Pancreas (tissue), 10 donors: ENCODE data around the gene STX2. TPM values are rescaled to one million over a fixed set of nuclear protein-coding genes. Genes with fewer than 3 reads are reported as not detected.

Experiments
- ATAC-seq, 4 donors: fragments of 200-7000 bp; cut with Tn5 transposase; one replicate each; pipeline versions ENCODE4 v1.8.0 to v1.9.1; 2020; ENCODE audit warnings: mild to moderate bottlenecking in 4 of 4, moderate library complexity in 4 of 4
- DNase-seq, 6 donors: peaks; one replicate each; pipeline ENCODE4 v3.0.0-alpha.2; 2020
- FAIRE-seq: peaks from 2 replicates; lab custom pipeline; 2012; peaks lifted over from hg19 to GRCh38; lab: Jason Lieb, UNC
- H3K27ac ChIP-seq, 4 donors: fragments of 200-600 bp; sonication (generic); 1 replicate in 3 of 4; 2 replicates in 1 of 4; pipeline versions ENCODE4 v1.5.0 to v1.8.0; 2020
- H3K27me3 ChIP-seq, 4 donors: fragments of 200-600 bp; one replicate each; pipeline ENCODE4 v1.8.0; 2021
- H3K36me3 ChIP-seq, 3 donors: fragments of 200-600 bp; sonication (generic) in 1 of 3; one replicate each; pipeline versions ENCODE4 v1.5.0 to v1.8.0; 2020 to 2021
- H3K4me1 ChIP-seq, 3 donors: fragments of 200-600 bp; one replicate each; pipeline ENCODE4 v1.8.0; 2021
- H3K4me3 ChIP-seq, 4 donors: fragments of 200-600 bp; sonication (generic) in 2 of 4; one replicate each; pipeline versions ENCODE4 v1.5.0 to v1.8.0; 2020 to 2021
- H3K9me3 ChIP-seq, 4 donors: fragments of 200-600 bp; one replicate each; pipeline ENCODE4 v1.8.0; 2021
- WGBS, 2 donors: extraction: QIAGEN DNeasy Blood & Tissue Kit; methylation state at CpG; one replicate each; pipeline ENCODE4 v1.1.7; 2013; 5-methylcytosine and 5-hydroxymethylcytosine counted together
- intact Hi-C, 3 donors: fragments of 100-400 bp; cut with DNase I; formaldehyde crosslinking; loops; one replicate each; pipeline versions ENCODE4 v1.11.1 to v1.14.2; 2022
- polyA plus RNA-seq, 2 donors: library from polyadenylated mRNA; stranded (reverse); fragments of 200-250 nt; gene quantifications; one replicate each; pipeline ENCODE4 v1.2.3, GENCODE V29; 2013
- total RNA-seq, 6 donors: library from RNA; stranded (reverse); fragmentation: NEBNext Ultra II Directional in 4 of 6; extraction: Animal tissue kit (Norgen Biotek cat#: 25700) in 4 of 6; gene quantifications; one replicate each; pipeline versions ENCODE4 v1.2.1 to v1.2.4, GENCODE V29; 2021 to 2023
- TF ChIP-seq, protein P1 (sequence below), 4 donors: fragments of 200-600 bp; sonication (generic) in 3 of 4; IDR thresholded peaks; one replicate each; pipeline versions ENCODE4 v1.5.0 to v1.8.0; 2021; ENCODE audit warnings: antibody characterized with exemption in 4 of 4
- donor health status: healthy with polysubstance abuse.
- donor health status: DM: no; HTN: no; CAD: no; lungs with moderate emphysema.
- donor health status: DM: no; HTN: no; CAD: no.
- donor health status: control.
- donor health status: control.
- donor health status: Bipolar disorder and iron deficiency.
- donor health status: DM: yes; HTN: yes; CAD: no.
- donor health status: DM: no; HTN: no; CAD: no.
- donor health status: DM: no; HTN: no; CAD: no.
- donor health status: DM: yes; HTN: yes; CAD: no.

The STX2 gene
- total and polyA plus RNA-seq, 8 donors: 4.8 to 16.8 (median 6.9) TPM

DNA sequence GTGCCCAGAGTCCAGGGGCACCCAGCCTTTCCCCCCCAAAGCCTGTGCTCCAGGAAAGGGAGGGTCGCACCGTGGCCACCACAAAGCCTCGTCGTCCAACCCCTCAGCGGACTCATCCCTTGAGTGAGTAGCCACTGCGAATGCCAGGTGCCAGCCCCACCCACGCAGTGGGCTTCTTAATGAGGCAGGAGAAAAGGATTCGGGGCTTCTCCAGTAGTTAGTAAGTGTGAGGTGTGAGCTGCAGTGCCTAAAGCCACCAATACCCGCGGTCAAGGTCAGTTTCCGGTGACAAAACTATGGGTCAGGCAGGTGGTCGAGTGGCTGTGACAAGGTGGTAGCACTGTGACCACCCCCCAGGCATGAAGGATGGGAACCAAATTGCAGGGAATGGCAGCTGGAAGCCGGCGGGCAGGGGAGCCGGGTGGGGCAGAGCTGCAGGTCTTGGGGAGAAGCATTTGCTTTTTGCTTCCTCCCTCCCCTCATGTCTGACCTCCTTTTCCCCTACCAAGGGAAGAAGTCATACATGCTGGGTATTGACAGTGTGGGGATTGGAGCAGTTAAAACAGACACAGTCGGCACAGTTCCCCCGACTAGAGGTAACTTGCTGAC lies 40.8 kb upstream of the STX2 start:
- no peak overlapping the region for H3K4me3 ChIP-seq
- no peaks in the 10 kb centered on the region for H3K9me3 ChIP-seq
- ATAC-seq: peak in 1 of 4 donors; percentile 18
- H3K27ac ChIP-seq: no peak overlapping the region
- H3K27me3 ChIP-seq: no peaks in the 10 kb centered on the region
- DNase-seq: no peak
- no peaks in the 10 kb centered on the region for H3K4me1 ChIP-seq
- TF ChIP-seq, protein P1, sequence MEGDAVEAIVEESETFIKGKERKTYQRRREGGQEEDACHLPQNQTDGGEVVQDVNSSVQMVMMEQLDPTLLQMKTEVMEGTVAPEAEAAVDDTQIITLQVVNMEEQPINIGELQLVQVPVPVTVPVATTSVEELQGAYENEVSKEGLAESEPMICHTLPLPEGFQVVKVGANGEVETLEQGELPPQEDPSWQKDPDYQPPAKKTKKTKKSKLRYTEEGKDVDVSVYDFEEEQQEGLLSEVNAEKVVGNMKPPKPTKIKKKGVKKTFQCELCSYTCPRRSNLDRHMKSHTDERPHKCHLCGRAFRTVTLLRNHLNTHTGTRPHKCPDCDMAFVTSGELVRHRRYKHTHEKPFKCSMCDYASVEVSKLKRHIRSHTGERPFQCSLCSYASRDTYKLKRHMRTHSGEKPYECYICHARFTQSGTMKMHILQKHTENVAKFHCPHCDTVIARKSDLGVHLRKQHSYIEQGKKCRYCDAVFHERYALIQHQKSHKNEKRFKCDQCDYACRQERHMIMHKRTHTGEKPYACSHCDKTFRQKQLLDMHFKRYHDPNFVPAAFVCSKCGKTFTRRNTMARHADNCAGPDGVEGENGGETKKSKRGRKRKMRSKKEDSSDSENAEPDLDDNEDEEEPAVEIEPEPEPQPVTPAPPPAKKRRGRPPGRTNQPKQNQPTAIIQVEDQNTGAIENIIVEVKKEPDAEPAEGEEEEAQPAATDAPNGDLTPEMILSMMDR (IDR thresholded peaks at IDR 0.05): no peak
- H3K36me3 ChIP-seq: peaks cover 5 to 15% (median 8%) of the 10 kb centered on the region in 3 donors
- intact Hi-C loops: no loop called here
- 48 to 52% methylated on average over 17 of the region's 17 CpGs for WGBS, 2 donors
- no peak for FAIRE-seq

DNA sequence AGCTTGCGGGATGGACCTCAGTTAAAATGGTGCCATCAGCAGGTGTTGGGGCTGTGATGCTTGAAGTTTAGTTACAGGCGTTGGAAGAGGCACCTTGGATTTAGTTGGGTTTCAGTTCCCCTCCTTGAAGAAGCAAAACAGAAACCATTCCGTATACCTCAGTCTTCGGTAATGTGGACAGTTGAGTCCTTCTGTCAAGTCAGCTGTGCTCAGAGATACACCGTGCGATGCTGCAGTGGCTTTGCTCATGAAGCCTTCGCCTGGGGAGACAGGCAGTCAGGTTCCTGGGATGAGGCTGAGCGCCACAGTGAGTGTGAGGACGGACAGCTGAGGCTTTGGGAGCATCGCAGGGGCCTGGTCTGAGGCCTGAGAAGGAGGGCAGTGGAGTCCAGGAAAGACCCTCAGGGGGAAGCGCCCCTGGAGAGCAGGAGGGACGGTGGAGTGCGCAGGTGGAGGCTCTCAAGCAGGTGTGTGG lies 40.2 kb upstream of the STX2 start:
- Histone ChIP-seq H3K9me3 (no peaks in the 10 kb centered on the region), H3K4me3 (no peak overlapping the region), H3K27me3 (no peaks in the 10 kb centered on the region), H3K36me3 (peaks cover 8 to 22% (median 10%) of the 10 kb centered on the region in 3 donors), H3K4me1 (peaks cover 0 to 2% (median 0%) of the 10 kb centered on the region in 3 donors), H3K27ac (no peak overlapping the region)
- WGBS, 2 donors: 91% methylated on average over 13 of the region's 13 CpGs
- FAIRE-seq (no peak), ATAC-seq (peak in 1 of 4 donors; percentile 7), DNase-seq (no peak)
- intact Hi-C loops: no loop called here
- TF ChIP-seq, protein P1 (IDR thresholded peaks at IDR 0.05): no peak

DNA sequence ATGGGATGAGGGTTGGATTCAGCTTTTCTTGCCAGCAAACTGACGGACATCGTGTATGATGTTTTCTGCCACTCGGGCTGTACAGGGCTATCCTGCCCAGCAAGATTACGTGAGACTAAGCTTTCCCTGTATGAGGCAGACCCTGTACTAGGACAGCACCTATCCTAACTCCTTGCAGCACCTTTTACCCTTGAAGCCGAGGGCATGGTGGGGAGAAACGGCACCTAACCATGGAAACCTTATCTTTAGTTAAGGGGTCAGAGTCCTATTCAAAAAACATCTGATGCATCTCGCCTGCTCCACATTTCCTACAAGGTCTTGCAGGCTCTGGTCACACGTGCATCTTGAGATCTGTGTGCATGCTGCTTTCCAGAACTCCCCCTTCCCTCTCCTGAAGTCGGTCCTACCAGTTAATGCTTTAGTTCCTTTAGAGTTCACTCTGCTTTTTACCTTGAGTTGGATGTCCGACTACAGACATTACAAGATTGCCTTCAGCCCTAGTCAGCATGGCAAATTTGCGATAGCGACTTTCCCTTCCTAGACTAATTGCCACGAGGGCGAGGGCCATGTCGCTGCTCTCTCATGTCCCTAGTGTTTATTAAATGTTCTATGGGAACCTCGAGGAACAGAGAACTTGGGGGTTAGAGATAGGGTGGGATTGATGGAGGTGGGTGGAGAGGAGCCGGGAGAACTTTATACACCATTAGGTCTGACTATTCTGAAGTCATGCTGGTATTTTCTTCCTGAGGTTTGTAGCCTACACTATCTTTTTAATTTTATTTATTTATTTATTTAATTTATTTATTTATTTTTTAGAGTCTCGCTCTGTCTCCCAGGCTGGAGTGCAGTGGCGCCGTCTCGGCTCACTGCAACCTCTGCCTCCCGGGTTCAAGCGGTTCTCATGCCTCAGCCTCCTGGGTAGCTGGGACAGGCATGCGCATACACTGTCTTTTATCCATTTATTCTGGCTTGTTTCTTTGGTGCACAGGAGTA lies 39.4 kb upstream of the STX2 start:
- Histone ChIP-seq H3K36me3 (peaks cover 8 to 29% (median 10%) of the 10 kb centered on the region in 3 donors), H3K9me3 (no peaks in the 10 kb centered on the region), H3K27me3 (no peaks in the 10 kb centered on the region), H3K27ac (no peak overlapping the region), H3K4me1 (peaks cover 0 to 9% (median 5%) of the 10 kb centered on the region in 3 donors), H3K4me3 (no peak overlapping the region)
- ATAC-seq (peak in 1 of 4 donors; percentile 29), FAIRE-seq (no peak), DNase-seq (no peak)
- WGBS, 2 donors: 54 to 60% methylated on average over 24 of the region's 24 CpGs
- TF ChIP-seq, protein P1 (IDR thresholded peaks at IDR 0.05): no peak
- intact Hi-C loops: no loop called here

DNA sequence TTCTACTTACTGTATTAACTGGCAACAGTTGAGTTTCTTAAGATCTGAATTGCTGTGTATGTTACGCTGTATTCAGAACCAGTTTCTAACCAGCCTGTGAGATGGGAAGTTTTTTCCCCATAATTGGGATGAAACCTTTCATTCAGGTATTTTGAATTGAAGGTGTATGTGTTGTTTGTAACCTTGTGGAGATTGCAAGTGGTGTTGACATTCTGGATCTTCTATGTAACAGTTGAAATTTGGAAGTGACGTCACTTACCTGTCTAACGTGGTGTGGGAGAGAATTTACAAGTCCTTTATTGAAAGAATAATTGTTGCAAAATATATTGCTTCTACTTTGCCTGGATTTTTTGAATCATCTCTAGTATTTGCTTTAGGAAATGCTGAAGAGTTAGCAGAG lies 38.3 kb upstream of the STX2 start:
- ATAC-seq (no peak), FAIRE-seq (no peak), DNase-seq (no peak)
- H3K27ac ChIP-seq: no peak overlapping the region
- no peaks in the 10 kb centered on the region for H3K27me3 ChIP-seq
- H3K36me3 ChIP-seq: peaks cover 8 to 29% (median 10%) of the 10 kb centered on the region in 3 donors
- 90 to 97% methylated on average over 3 of the region's 3 CpGs for WGBS, 2 donors
- intact Hi-C loops: no loop called here
- TF ChIP-seq, protein P1 (IDR thresholded peaks at IDR 0.05): no peak
- no peaks in the 10 kb centered on the region for H3K9me3 ChIP-seq
- no peak overlapping the region for H3K4me3 ChIP-seq
- H3K4me1 ChIP-seq: peaks cover 0 to 17% (median 8%) of the 10 kb centered on the region in 3 donors
